SH-SY5Y (cell line): ENCODE data around the gene TRDN.

ENCODE experiments used
- GATA2 ChIP-seq: IDR thresholded peaks from 2 replicates; pipeline ENCODE4 v1.6.1; 2011; ENCODE audit warnings: mild to moderate bottlenecking, low read depth, low read length
- GATA3 ChIP-seq: IDR thresholded peaks from 2 replicates; pipeline ENCODE4 v1.6.1; 2011; ENCODE audit warnings: low read depth, mild to moderate bottlenecking, low read length, moderate library complexity

- TF ChIP-seq GATA2 (no peak), GATA3 (no peak)
Measured at GRCh38 chr6:123182998-123183397, 453.8 kb downstream of the TRDN start.
